Esophagus muscularis mucosa (tissue), 4 donors: ENCODE data around the gene UCP2.

Source experiments
- EP300 ChIP-seq: sonication (generic); formaldehyde crosslinking; IDR thresholded peaks from one replicate; pipeline ENCODE4 v1.6.1; 2017; ENCODE audit warnings: antibody characterized with exemption
- POLR2A ChIP-seq: fragments of 450-650 bp; IDR thresholded peaks from one replicate; pipeline ENCODE4 v1.6.1; 2017; ENCODE audit warnings: antibody characterized with exemption, moderate library complexity, mild to moderate bottlenecking, low read depth
- TF ChIP-seq, protein P1 (sequence below), 3 experiments: fragments of 200-600 bp in 2 of 3; fragments of 450-650 bp in 1 of 3; sonication (generic) in 2 of 3; IDR thresholded peaks; one replicate each; pipeline ENCODE4 v1.5.1; 2017 to 2019; ENCODE audit warnings: antibody characterized with exemption in 3 of 3, mild to moderate bottlenecking in 2 of 3, moderate library complexity in 1 of 3

DNA sequence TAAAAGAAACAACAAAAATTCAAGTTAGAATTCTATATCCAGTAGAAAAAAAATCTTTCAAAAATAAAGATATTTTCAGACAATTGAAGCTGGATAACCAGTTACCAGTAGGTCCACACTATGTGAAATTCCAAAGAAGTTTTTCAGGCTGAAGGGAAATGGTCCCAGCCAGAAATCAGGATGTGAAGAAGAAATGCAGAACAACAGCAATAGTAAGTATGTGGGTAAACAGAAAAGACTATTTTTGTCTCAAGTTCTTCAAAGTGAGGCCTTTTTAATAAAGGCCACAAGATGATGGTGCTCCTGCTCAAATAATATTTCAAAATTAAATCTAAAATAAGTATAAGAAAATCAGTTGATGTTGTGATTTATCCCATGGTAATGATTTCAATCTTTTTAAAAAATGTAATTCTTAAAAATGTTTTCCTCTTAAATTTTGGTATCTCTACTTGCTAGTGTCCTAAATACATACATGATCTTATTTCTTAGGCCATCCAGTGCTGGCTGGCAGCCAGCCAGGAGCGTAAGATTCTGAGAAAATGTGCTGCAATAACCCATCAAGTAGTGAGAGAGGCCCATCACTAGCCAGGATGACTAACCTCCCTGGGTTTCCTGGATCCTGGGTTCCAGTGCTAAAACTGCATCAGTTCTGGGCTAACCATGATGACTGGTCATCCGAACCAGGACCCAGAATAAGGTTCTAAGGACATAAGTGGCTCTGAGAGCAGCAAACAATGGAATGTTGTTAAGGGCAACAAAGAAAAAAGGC is 41.8 kb upstream of the UCP2 start:
- TF ChIP-seq POLR2A = no peak
- TF ChIP-seq, protein P1, sequence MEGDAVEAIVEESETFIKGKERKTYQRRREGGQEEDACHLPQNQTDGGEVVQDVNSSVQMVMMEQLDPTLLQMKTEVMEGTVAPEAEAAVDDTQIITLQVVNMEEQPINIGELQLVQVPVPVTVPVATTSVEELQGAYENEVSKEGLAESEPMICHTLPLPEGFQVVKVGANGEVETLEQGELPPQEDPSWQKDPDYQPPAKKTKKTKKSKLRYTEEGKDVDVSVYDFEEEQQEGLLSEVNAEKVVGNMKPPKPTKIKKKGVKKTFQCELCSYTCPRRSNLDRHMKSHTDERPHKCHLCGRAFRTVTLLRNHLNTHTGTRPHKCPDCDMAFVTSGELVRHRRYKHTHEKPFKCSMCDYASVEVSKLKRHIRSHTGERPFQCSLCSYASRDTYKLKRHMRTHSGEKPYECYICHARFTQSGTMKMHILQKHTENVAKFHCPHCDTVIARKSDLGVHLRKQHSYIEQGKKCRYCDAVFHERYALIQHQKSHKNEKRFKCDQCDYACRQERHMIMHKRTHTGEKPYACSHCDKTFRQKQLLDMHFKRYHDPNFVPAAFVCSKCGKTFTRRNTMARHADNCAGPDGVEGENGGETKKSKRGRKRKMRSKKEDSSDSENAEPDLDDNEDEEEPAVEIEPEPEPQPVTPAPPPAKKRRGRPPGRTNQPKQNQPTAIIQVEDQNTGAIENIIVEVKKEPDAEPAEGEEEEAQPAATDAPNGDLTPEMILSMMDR (IDR thresholded peaks at IDR 0.05) = no peak
- no peak for TF ChIP-seq EP300
